ENCODE results near the gene ZNRD2. TPM values are rescaled to one million over a fixed set of nuclear protein-coding genes. Genes with fewer than 3 reads are reported as not detected.

The ZNRD2 gene
- polyA plus RNA-seq, 1 experiment, result 23.5 TPM

GRCh38 chr11:65584723-65585171 is 14.5 kb downstream of the ZNRD2 start:
- Histone ChIP-seq H3K9me3 (ENCODE audit: control insufficient read depth, insufficient read depth, low read length) (no peaks in the 10 kb centered on the region), H3K4me3 (ENCODE audit: low read depth, low read length) (no peak overlapping the region), H3K27me3 (ENCODE audit: control insufficient read depth, insufficient read depth, low read length) (no peaks in the 10 kb centered on the region), H3K27ac (ENCODE audit: low read depth, low read length) (no peak overlapping the region)
- no peak for TF ChIP-seq CTCF (IDR thresholded peaks at IDR 0.05; ENCODE audit: low read depth, low read length)
- ChIA-PET POLR2A (no interaction called here), CTCF (interaction anchor here (0.5 to 1.5 kb wide), 2 partner anchors 9 to 483 kb away, joined by 3 to 9 read pairs; no protein-coding TSS in a partner anchor)
- no peak for DNase-seq (ENCODE audit: low read depth, low spot score)

- no peak for DNase-seq (ENCODE audit: low read depth, low spot score)
- Histone ChIP-seq H3K27ac (ENCODE audit: low read depth, low read length) (no peak overlapping the region), H3K9me3 (ENCODE audit: control insufficient read depth, insufficient read depth, low read length) (no peaks in the 10 kb centered on the region), H3K4me3 (ENCODE audit: low read depth, low read length) (no peak overlapping the region), H3K27me3 (ENCODE audit: control insufficient read depth, insufficient read depth, low read length) (no peaks in the 10 kb centered on the region)
- TF ChIP-seq CTCF (IDR thresholded peaks at IDR 0.05; ENCODE audit: low read depth, low read length), result no peak
- POLR2A ChIA-PET, result no interaction called here
- CTCF ChIA-PET, result interaction anchor here (0.5 to 1.2 kb wide), 3 partner anchors 9 to 483 kb away, joined by 3 to 4 read pairs (median 3); no protein-coding TSS in a partner anchor
These were observed 15.3 kb downstream of the ZNRD2 start for GRCh38 chr11:65585396-65586246.

GRCh38 chr11:65586247-65586630 is 16.0 kb downstream of the ZNRD2 start:
- H3K9me3 ChIP-seq (ENCODE audit: control insufficient read depth, insufficient read depth, low read length), result no peaks in the 10 kb centered on the region
- H3K27ac ChIP-seq (ENCODE audit: low read depth, low read length), result peak overlapping the region; percentile 21
- ChIA-PET POLR2A (interaction anchor here (1.1 kb wide), 1 partner anchor 164 kb away, joined by 6 read pairs; the partner anchor contains the start of gene NEAT1), CTCF (interaction anchor here (1.0 to 1.2 kb wide), 3 partner anchors 8 to 170 kb away, joined by 3 to 5 read pairs (median 4); no protein-coding TSS in a partner anchor)
- DNase-seq (ENCODE audit: low read depth, low spot score), result no peak
- TF ChIP-seq CTCF (IDR thresholded peaks at IDR 0.05; ENCODE audit: low read depth, low read length), result no peak
- H3K27me3 ChIP-seq (ENCODE audit: control insufficient read depth, insufficient read depth, low read length), result no peaks in the 10 kb centered on the region
- no peak overlapping the region for H3K4me3 ChIP-seq (ENCODE audit: low read depth, low read length)

GRCh38 chr11:65586676-65587075 is 16.4 kb downstream of the ZNRD2 start:
- ChIA-PET CTCF (interaction anchor here (1.1 to 1.2 kb wide), 2 partner anchors 45 to 171 kb away, joined by 3 to 5 read pairs; no protein-coding TSS in a partner anchor), POLR2A (interaction anchor here (0.8 to 1.1 kb wide), 2 partner anchors 78 to 164 kb away, joined by 3 to 6 read pairs; partner anchors contain the start of gene NEAT1)
- no peaks in the 10 kb centered on the region for H3K27me3 ChIP-seq (ENCODE audit: control insufficient read depth, insufficient read depth, low read length)
- no peak overlapping the region for H3K4me3 ChIP-seq (ENCODE audit: low read depth, low read length)
- no peak overlapping the region for H3K27ac ChIP-seq (ENCODE audit: low read depth, low read length)
- TF ChIP-seq CTCF (IDR thresholded peaks at IDR 0.05; ENCODE audit: low read depth, low read length), result no peak
- H3K9me3 ChIP-seq (ENCODE audit: control insufficient read depth, insufficient read depth, low read length), result no peaks in the 10 kb centered on the region
- no peak for DNase-seq (ENCODE audit: low read depth, low spot score)

Measured in AG04450 (cell line).